B cell (primary cell): ENCODE measurements around the gene KCNG3. TPM values are rescaled to one million over a fixed set of nuclear protein-coding genes. Genes with fewer than 3 reads are reported as not detected.

Source experiments
- ATAC-seq: fragments of 200-7000 bp; cut with Tn5 transposase; one replicate; pipeline ENCODE4 v1.10.0; 2021; ENCODE audit warnings: low read depth, mild to moderate bottlenecking, moderate number of reproducible peaks, moderate library complexity
- CTCF ChIA-PET: fragments of 350-600 bp; sonication (Branson Sonifier 250); formaldehyde crosslinking; loops from one replicate; lab custom pipeline; 2021; ENCODE audit warnings: antibody characterized with exemption, inconsistent platforms; lab: Charles Lee
- POLR2A ChIA-PET: fragments of 350-600 bp; sonication (Branson Sonifier 250); formaldehyde crosslinking; loops from one replicate; lab custom pipeline; 2021; ENCODE audit warnings: antibody characterized with exemption; lab: Charles Lee
- DNase-seq: peaks from one replicate; pipeline ENCODE4 v3.0.0; 2013
- H2AFZ ChIP-seq: 2 replicates; pipeline ENCODE4 v1.6.1; 2012; ENCODE audit warnings: mild to moderate bottlenecking, low read depth, low read length; ENCODE audit not compliant: insufficient read depth, poor library complexity, severe bottlenecking
- H3K27ac ChIP-seq, 2 donors: 1 replicate in 1 of 2; 2 replicates in 1 of 2; pipeline ENCODE4 v1.5.1; 2012 to 2013; ENCODE audit warnings: low read length in 2 of 2, mild to moderate bottlenecking in 2 of 2, moderate library complexity in 1 of 2
- H3K27me3 ChIP-seq, 4 experiments: fragments of 200-600 bp in 1 of 4; sonication (generic) in 1 of 4; replicated peaks in 1 of 4; 1 replicate in 2 of 4; 2 replicates in 2 of 4; pipeline versions ENCODE4 v1.6.1 to v1.7.0; 2013 to 2016; ENCODE audit warnings: low read length in 3 of 4, mild to moderate bottlenecking in 2 of 4, mixed read lengths in 1 of 4, moderate library complexity in 1 of 4; ENCODE audit not compliant: insufficient read depth in 4 of 4, control insufficient read depth in 3 of 4; ENCODE audit errors: control extremely low read depth in 1 of 4
- H3K36me3 ChIP-seq, 2 experiments: replicated peaks in 1 of 2; 1 replicate in 1 of 2; 2 replicates in 1 of 2; pipeline versions ENCODE4 v1.6.1 to v1.7.1; 2013; ENCODE audit warnings: low read length in 1 of 2; ENCODE audit not compliant: insufficient read depth in 2 of 2, control insufficient read depth in 1 of 2; ENCODE audit errors: control extremely low read depth in 1 of 2, extremely low read depth in 1 of 2
- H3K4me1 ChIP-seq, 2 donors: fragments of 200-600 bp in 1 of 2; sonication (generic) in 1 of 2; 1 replicate in 1 of 2; 2 replicates in 1 of 2; pipeline versions ENCODE4 v1.5.1 to v1.6.1; 2013 to 2017; ENCODE audit warnings: low read length in 2 of 2; ENCODE audit not compliant: control insufficient read depth in 2 of 2, insufficient read depth in 2 of 2
- H3K4me2 ChIP-seq: replicated peaks from 2 replicates; pipeline ENCODE3; 2012; ENCODE audit warnings: mild to moderate bottlenecking, low read depth, low read length; ENCODE audit not compliant: poor library complexity, severe bottlenecking
- H3K4me3 ChIP-seq, 5 experiments: fragments of 200-600 bp in 1 of 5; sonication (generic) in 1 of 5; 1 replicate in 3 of 5; 2 replicates in 2 of 5; pipeline versions ENCODE4 v1.5.1 to v1.7.0; 2011 to 2016; ENCODE audit warnings: low read length in 4 of 5, mild to moderate bottlenecking in 4 of 5, low read depth in 2 of 5, control low read depth in 1 of 5, moderate library complexity in 1 of 5; ENCODE audit not compliant: insufficient read depth in 1 of 5; ENCODE audit errors: control extremely low read depth in 1 of 5, extremely low read depth in 1 of 5
- H3K79me2 ChIP-seq: fragments of 200-600 bp; sonication (generic); one replicate; pipeline ENCODE4 v1.6.0; 2016; ENCODE audit warnings: low read length; ENCODE audit not compliant: control insufficient read depth, insufficient read depth
- H3K9ac ChIP-seq: fragments of 200-600 bp; sonication (generic); 2 replicates; pipeline ENCODE4 v1.6.1; 2017; ENCODE audit warnings: mild to moderate bottlenecking, low read length, moderate library complexity
- H3K9me3 ChIP-seq, 3 donors: one replicate each; pipeline versions ENCODE4 v1.6.1 to v1.7.1; 2013; ENCODE audit warnings: low read length in 2 of 3; ENCODE audit not compliant: control insufficient read depth in 2 of 3, insufficient read depth in 1 of 3; ENCODE audit errors: control extremely low read depth in 1 of 3
- H4K20me1 ChIP-seq: 2 replicates; pipeline ENCODE4 v1.6.0; 2012; ENCODE audit warnings: mild to moderate bottlenecking, low read length; ENCODE audit not compliant: insufficient read depth, control insufficient read depth, poor library complexity, severe bottlenecking
- H3K27ac Mint-ChIP-seq: one replicate; pipeline ENCODE4 v1.8.0; 2021; ENCODE audit warnings: mixed read lengths
- H3K27me3 Mint-ChIP-seq: one replicate; pipeline ENCODE4 v1.8.0; 2021; ENCODE audit warnings: mixed read lengths
- H3K4me1 Mint-ChIP-seq: one replicate; pipeline ENCODE4 v1.8.0; 2021; ENCODE audit warnings: mixed read lengths
- H3K4me3 Mint-ChIP-seq: one replicate; pipeline ENCODE4 v1.8.0; 2021; ENCODE audit warnings: mixed read lengths
- H3K9me3 Mint-ChIP-seq: one replicate; pipeline ENCODE4 v1.8.0; 2022; ENCODE audit warnings: mixed read lengths; ENCODE audit not compliant: insufficient read depth
- EZH2 ChIP-seq: IDR thresholded peaks from 2 replicates; pipeline ENCODE4 v1.6.1; 2012; ENCODE audit warnings: borderline replicate concordance, low read depth, mild to moderate bottlenecking, moderate library complexity, low read length; ENCODE audit not compliant: insufficient read depth, poor library complexity, severe bottlenecking
- WGBS: methylation state at CpG from one replicate; pipeline ENCODE4 v1.1.5; 2013; ENCODE audit warnings: missing lambda C conversion rate; ENCODE audit not compliant: insufficient coverage; 5-methylcytosine and 5-hydroxymethylcytosine counted together
- intact Hi-C: fragments of 100-400 bp; cut with micrococcal nuclease; formaldehyde crosslinking; loops from one replicate; pipeline ENCODE4 v1.10.0; 2022
- polyA plus RNA-seq: library from polyadenylated mRNA; depleted of rRNA; stranded (reverse); fragments of >200 nt; gene quantifications from 2 replicates; pipeline ENCODE4 v1.2.3, GENCODE V29; 2012
- total RNA-seq, 2 donors: library from RNA; stranded (reverse); fragments of 120-200 nt in 1 of 2; gene quantifications; 1 replicate in 1 of 2; 2 replicates in 1 of 2; pipeline versions ENCODE4 v1.2.3 to v1.2.4, GENCODE V29; 2013 to 2022
- TF ChIP-seq, protein P1 (sequence below): fragments of 200-600 bp; IDR thresholded peaks from one replicate; pipeline ENCODE4 v1.8.0; 2022; ENCODE audit warnings: antibody characterized with exemption, mild to moderate bottlenecking

KCNG3 gene
- total and polyA plus RNA-seq, 2 donors (not counting 1 experiment from before 2014, with no cell fraction given): not detected

DNA sequence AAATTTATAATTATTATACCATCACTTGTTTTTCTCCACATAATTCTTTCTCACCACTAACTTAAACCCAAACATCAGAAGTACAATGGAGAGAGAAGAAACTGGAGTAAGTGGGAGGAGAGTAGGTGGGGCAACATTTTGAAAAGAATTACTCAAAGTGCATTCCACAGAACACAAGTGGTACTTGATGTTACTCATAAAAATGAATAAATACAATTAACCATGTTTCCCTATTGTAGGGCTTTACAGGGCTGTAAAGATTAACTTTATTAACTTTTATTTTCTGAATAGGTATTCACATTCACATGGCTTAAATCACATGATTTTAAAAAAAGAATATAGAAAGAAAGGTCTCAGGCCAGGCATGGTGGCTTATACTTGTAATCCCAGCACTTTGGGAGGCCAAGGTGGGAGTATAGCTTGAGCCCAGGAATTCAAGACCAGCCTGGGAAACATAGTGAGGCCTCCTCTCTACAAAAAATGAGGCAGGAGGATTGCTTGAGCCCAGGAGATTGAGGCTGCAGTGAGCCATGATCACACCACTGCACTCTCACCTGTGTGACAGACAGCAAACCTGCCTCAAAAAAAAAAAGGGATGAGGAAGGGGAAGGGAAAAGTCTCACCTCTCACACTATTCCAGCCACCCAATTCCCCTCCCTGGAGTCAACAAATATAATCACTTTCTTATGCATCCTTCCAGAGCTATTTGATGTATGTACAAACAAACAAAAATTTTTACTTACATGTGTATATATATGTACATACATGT is 47.1 kb downstream of the KCNG3 start:
- H3K4me1 ChIP-seq: no peaks in the 10 kb centered on the region
- H3K9me3 ChIP-seq: no peaks in the 10 kb centered on the region
- no peak overlapping the region for H3K4me2 ChIP-seq
- no peak overlapping the region for H3K9ac ChIP-seq
- CTCF ChIA-PET: no interaction called here
- H3K27me3 ChIP-seq: peaks cover 0 to 4% (median 2%) of the 10 kb centered on the region in 4 experiments
- H3K27ac ChIP-seq: no peak overlapping the region
- ATAC-seq (no peak), DNase-seq (no peak)
- Mint-ChIP-seq H3K4me3 (no peak overlapping the region), H3K27ac (no peak overlapping the region), H3K9me3 (no peaks in the 10 kb centered on the region), H3K27me3 (peaks cover 25% of the 10 kb centered on the region), H3K4me1 (no peaks in the 10 kb centered on the region)
- TF ChIP-seq, protein P1, sequence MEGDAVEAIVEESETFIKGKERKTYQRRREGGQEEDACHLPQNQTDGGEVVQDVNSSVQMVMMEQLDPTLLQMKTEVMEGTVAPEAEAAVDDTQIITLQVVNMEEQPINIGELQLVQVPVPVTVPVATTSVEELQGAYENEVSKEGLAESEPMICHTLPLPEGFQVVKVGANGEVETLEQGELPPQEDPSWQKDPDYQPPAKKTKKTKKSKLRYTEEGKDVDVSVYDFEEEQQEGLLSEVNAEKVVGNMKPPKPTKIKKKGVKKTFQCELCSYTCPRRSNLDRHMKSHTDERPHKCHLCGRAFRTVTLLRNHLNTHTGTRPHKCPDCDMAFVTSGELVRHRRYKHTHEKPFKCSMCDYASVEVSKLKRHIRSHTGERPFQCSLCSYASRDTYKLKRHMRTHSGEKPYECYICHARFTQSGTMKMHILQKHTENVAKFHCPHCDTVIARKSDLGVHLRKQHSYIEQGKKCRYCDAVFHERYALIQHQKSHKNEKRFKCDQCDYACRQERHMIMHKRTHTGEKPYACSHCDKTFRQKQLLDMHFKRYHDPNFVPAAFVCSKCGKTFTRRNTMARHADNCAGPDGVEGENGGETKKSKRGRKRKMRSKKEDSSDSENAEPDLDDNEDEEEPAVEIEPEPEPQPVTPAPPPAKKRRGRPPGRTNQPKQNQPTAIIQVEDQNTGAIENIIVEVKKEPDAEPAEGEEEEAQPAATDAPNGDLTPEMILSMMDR: no peak
- TF ChIP-seq EZH2: no peak
- no peaks in the 10 kb centered on the region for H3K79me2 ChIP-seq
- no peaks in the 10 kb centered on the region for H3K36me3 ChIP-seq
- intact Hi-C loops: no loop called here
- H2AFZ ChIP-seq: no peak overlapping the region
- POLR2A ChIA-PET: no interaction called here
- no peaks in the 10 kb centered on the region for H4K20me1 ChIP-seq
- no peak overlapping the region for H3K4me3 ChIP-seq

- H3K9me3 ChIP-seq: no peaks in the 10 kb centered on the region
- no peaks in the 10 kb centered on the region for H4K20me1 ChIP-seq
- no peaks in the 10 kb centered on the region for H3K27me3 ChIP-seq
- H3K27ac Mint-ChIP-seq: no peak overlapping the region
- H3K9me3 Mint-ChIP-seq: no peaks in the 10 kb centered on the region
- no peaks in the 10 kb centered on the region for H3K79me2 ChIP-seq
- no peak for ATAC-seq
- no peak for TF ChIP-seq EZH2
- TF ChIP-seq, protein P1: no peak
- H3K9ac ChIP-seq: no peak overlapping the region
- no peak overlapping the region for H3K4me3 ChIP-seq
- H3K4me2 ChIP-seq: no peak overlapping the region
- H3K27ac ChIP-seq: no peak overlapping the region
- no peak for DNase-seq
- peaks cover 13% of the 10 kb centered on the region for H3K27me3 Mint-ChIP-seq
- ChIA-PET POLR2A (no interaction called here), CTCF (no interaction called here)
- WGBS: 87% methylated on average over 4 of the region's 5 CpGs
- H2AFZ ChIP-seq: no peak overlapping the region
- H3K4me3 Mint-ChIP-seq: no peak overlapping the region
- intact Hi-C loops: no loop called here
- H3K4me1 Mint-ChIP-seq: no peaks in the 10 kb centered on the region
- no peaks in the 10 kb centered on the region for H3K36me3 ChIP-seq
- H3K4me1 ChIP-seq: no peaks in the 10 kb centered on the region
Observed at GRCh38 chr2:42443718-42444399, 49.9 kb downstream of the KCNG3 start.
